Measurements from ENCODE around the gene GJC1. TPM values are rescaled to one million over a fixed set of nuclear protein-coding genes. Genes with fewer than 3 reads are reported as not detected.

The GJC1 gene
- total RNA-seq, 2 experiments from 2014 or later = 0.79 to 1.1 TPM

DNA sequence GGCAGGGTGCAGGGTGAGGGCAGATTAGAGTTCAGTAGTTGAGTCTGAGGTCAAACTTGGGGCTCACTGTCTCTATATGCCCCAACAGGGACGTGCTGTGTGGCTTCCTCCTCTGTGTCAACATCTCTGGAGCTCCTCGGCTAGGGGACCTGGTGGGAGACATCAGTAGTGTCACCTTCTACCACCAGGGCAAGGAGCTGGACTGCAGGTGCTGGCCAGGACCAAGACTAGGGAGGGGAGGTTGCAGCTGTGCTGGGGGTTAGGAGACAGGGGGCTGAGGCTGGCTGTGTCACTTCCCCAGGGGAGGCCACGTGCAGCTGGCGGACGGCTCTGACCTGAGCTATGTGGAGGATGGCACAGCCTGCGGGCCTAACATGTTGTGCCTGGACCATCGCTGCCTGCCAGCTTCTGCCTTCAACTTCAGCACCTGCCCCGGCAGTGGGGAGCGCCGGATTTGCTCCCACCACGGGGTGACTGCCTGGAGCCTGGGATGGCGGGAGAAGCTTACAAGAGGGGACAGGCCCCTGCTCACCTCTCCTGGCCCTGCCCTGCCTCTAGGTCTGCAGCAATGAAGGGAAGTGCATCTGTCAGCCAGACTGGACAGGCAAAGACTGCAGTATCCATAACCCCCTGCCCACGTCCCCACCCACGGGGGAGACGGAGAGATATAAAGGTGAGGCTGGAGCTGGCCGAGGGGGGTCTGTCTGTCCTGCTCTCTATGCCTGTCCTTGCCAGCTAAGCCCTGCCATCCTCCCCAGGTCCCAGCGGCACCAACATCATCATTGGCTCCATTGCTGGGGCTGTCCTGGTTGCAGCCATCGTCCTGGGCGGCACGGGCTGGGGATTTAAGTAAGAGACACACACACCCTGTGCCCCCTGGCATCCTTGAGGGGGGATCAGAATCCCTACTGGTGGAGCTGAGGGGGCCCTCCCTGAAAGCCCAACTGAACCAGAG, 52.4 kb downstream of the GJC1 start:
- POLR2A ChIA-PET = no interaction called here
- Mint-ChIP-seq H3K4me3 (peak overlapping the region; percentile 25), H3K27ac (no peak overlapping the region)

DNA sequence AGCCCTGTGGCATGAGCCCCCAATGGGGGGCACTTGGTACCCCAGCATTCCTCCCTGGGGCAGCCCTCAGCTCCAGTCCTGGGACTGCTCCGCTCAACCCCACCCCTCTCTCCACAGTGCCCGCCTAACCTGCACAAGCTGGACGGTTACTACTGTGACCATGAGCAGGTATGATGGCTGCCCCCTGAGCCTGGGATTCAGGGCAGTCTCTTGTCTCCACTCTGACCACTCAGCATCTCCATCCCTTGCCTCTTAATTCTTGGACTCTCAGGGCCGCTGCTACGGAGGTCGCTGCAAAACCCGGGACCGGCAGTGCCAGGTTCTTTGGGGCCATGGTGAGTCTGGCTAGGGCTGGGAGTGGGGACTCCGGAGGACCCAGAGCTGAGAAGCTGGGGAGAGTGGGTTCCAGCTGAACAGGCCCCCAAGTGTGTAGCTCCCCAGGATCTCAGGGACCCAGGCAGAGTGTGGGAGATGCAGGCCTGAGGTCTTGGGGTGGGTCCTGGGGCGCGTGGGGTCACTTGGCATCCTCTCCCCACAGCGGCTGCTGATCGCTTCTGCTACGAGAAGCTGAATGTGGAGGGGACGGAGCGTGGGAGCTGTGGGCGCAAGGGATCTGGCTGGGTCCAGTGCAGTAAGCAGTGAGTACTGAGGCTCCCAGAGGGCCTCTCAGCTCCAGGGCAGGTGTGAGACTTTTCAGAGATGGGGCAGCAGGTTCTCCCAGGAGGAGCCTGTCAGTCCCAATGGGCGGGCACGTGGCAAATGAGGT, 53.3 kb downstream of the GJC1 start:
- peaks cover 6% of the 10 kb centered on the region for H3K27me3 Mint-ChIP-seq
- peak overlapping the region; percentile 83 for H3K4me3 Mint-ChIP-seq
- peaks cover 21% of the 10 kb centered on the region for H3K4me1 Mint-ChIP-seq
- H3K9me3 Mint-ChIP-seq = no peaks in the 10 kb centered on the region
- DNase-seq = no peak
- H3K27ac Mint-ChIP-seq = no peak overlapping the region
- ChIA-PET CTCF (interaction anchor here (0.6 to 3.9 kb wide), 10 partner anchors 18 to 323 kb away, joined by 3 to 23 read pairs (median 4); partner anchors contain the start of gene NMT1), POLR2A (no interaction called here)
- no peaks in the 10 kb centered on the region for H3K36me3 Mint-ChIP-seq (ENCODE audit: low read depth)

More for the DNA sequence above, 52.4 kb downstream of the GJC1 start:
- peaks cover 6% of the 10 kb centered on the region for H3K27me3 Mint-ChIP-seq
- H3K36me3 Mint-ChIP-seq (ENCODE audit: low read depth) = no peaks in the 10 kb centered on the region
- no peak for DNase-seq
- H3K4me1 Mint-ChIP-seq = peaks cover 21% of the 10 kb centered on the region
- CTCF ChIA-PET = interaction anchor here (0.6 to 3.9 kb wide), 12 partner anchors 17 to 358 kb away, joined by 3 to 23 read pairs (median 4); partner anchors contain the start of genes ACBD4 and NMT1
- H3K9me3 Mint-ChIP-seq = no peaks in the 10 kb centered on the region

DNA sequence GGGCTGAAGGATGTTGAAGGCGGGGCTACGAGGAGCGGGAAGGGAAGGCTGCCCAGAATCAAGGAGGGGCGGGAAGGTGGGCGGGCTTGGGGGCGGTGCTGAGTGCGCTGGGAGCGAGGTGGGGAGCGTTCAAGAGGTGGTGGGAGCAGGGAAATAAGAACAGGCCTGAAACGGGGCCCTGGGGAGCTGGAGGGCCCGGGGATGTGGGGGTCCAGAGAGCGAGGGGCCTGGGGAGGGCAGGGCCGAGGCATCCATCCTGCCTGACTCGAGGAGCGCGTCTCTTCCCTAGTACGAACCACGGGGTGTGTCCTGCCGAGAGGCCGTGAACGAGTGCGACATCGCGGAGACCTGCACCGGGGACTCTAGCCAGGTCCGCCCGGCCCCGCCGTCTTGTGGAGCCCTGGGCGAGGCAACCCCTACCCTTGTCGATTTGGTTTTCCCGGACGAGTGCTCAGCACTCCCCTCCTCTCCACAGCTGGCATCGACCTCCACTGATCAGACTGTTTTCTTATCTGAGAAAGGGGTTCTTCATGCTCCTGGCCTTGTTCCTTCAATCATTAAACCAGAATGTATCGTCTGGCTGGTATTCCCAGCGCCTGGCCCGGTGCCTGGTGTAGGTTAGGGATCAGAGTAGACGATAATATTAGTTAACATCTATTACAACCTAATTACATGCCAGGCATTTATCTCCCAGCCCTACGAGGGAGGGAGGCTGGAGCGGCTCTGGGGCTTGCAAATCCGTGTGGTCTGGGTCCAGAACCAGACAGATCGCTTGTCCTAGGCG, 54.1 kb downstream of the GJC1 start:
- no peaks in the 10 kb centered on the region for H3K9me3 Mint-ChIP-seq
- H3K4me1 Mint-ChIP-seq = peaks cover 21% of the 10 kb centered on the region
- H3K27me3 Mint-ChIP-seq = peaks cover 6% of the 10 kb centered on the region
- peak overlapping the region; percentile 78 for H3K27ac Mint-ChIP-seq
- H3K4me3 Mint-ChIP-seq = peak overlapping the region; percentile 83
- ChIA-PET POLR2A (no interaction called here), CTCF (interaction anchor here (0.6 to 2.9 kb wide), 14 partner anchors 8 to 359 kb away, joined by 3 to 12 read pairs (median 4); partner anchors contain the start of gene ACBD4)
- H3K36me3 Mint-ChIP-seq (ENCODE audit: low read depth) = no peaks in the 10 kb centered on the region
- no peak for DNase-seq

DNA sequence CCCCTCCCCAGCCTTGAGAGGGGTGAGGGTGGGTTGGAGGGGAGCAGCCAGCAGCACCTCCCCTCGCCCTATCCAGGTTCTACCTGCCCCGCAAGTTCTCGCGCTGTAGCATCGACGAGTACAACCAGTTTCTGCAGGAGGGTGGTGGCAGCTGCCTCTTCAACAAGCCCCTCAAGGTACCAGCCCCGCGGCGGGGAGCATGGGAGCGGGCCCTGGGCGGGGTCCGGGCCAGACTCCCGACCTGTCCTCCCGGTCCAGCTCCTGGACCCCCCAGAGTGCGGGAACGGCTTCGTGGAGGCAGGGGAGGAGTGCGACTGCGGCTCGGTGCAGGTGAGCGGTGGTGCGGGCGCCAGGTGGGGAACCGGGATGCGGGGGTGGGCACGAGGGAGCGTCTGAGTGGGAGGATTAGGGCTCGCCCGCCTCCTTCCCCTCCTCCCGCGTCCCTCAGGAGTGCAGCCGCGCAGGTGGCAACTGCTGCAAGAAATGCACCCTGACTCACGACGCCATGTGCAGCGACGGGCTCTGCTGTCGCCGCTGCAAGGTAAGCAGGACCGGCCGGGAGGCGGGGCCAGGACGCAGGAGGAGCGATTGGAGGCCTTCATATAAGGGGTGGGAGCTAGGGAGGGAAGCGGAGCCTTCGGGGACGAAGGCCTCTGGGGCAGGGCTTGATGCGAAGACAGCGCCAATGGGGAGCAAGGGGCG, 54.8 kb downstream of the GJC1 start:
- H3K9me3 Mint-ChIP-seq = no peaks in the 10 kb centered on the region
- peaks cover 21% of the 10 kb centered on the region for H3K4me1 Mint-ChIP-seq
- ChIA-PET CTCF (interaction anchor here (0.5 to 1.9 kb wide), 14 partner anchors 9 to 640 kb away, joined by 3 to 12 read pairs (median 4); partner anchors contain the start of gene ACBD4), POLR2A (no interaction called here)
- H3K4me3 Mint-ChIP-seq = peak overlapping the region; percentile 83
- DNase-seq = peak; percentile 98
- peak overlapping the region; percentile 88 for H3K27ac Mint-ChIP-seq
- H3K27me3 Mint-ChIP-seq = peaks cover 9% of the 10 kb centered on the region
- H3K36me3 Mint-ChIP-seq (ENCODE audit: low read depth) = no peaks in the 10 kb centered on the region

DNA sequence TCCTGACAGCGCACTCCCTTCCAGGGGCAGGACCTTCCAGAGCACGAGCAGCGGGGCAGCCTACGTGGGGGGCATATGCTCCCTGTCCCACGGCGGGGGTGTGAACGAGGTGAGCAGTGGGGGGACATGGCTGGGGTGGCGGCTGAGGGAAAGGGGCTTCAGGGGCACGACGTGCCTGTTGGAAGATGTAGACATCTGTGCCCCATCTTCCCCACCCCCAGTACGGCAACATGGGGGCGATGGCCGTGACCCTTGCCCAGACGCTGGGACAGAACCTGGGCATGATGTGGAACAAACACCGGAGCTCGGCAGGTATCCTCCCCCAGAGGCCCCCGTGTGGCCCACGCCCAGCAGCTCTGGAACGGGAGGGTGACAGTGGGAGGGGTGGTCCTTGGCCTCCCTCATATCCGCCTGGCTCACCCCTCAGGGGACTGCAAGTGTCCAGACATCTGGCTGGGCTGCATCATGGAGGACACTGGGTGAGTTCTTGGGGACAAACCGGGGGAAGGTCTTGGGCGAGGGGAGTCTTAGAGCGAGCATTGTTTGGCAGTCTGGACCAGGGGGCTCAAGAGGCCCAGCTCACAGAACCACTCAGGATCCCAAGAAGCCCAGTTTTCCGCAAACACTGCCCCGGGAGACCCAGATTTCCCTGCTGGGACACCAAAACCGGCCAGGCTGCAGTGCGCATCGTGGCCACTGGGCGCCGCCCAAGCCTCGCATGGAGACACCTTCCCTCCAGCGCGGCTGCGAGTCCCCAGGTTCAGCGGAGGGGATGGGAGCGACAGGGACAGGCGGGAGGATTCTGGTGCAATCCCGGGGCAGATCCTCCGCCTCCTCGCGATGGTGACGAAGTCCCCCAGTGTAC, 55.6 kb downstream of the GJC1 start:
- peak; percentile 88 for DNase-seq
- H3K4me1 Mint-ChIP-seq = peaks cover 20% of the 10 kb centered on the region
- ChIA-PET POLR2A (interaction anchor here (0.5 kb wide), 1 partner anchor 92 kb away, joined by 3 read pairs; no protein-coding TSS in a partner anchor), CTCF (interaction anchor here (0.5 to 1.7 kb wide), 7 partner anchors 11 to 1014 kb away, joined by 3 to 7 read pairs (median 3); no protein-coding TSS in a partner anchor)
- H3K27me3 Mint-ChIP-seq = peaks cover 9% of the 10 kb centered on the region
- H3K4me3 Mint-ChIP-seq = peak overlapping the region; percentile 83
- no peaks in the 10 kb centered on the region for H3K9me3 Mint-ChIP-seq
- peak overlapping the region; percentile 88 for H3K27ac Mint-ChIP-seq
- H3K36me3 Mint-ChIP-seq (ENCODE audit: low read depth) = no peaks in the 10 kb centered on the region

DNA sequence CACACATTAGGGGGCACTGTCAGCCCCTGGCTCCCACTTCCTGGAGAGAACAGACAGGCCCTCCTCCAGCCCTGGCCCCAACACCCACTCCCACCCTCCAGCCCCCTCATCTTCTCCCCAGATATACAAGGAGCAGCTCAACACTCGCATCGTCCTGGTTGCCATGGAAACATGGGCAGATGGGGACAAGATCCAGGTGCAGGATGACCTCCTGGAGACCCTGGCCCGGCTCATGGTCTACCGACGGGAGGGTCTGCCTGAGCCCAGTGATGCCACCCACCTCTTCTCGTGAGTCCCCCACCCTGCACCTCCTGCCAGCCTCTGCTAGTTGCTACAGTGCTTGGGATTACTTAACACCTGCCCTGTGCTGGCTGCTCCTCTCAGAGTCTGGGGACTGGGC, 56.9 kb downstream of the GJC1 start:
- POLR2A ChIA-PET = interaction anchor here (0.6 kb wide), 1 partner anchor 68 kb away, joined by 5 read pairs; no protein-coding TSS in a partner anchor
- DNase-seq = no peak
- H3K27ac Mint-ChIP-seq = no peak overlapping the region
- CTCF ChIA-PET = interaction anchor here (0.6 to 1.5 kb wide), 2 partner anchors 9 to 64 kb away, joined by 3 to 5 read pairs; no protein-coding TSS in a partner anchor
- H3K9me3 Mint-ChIP-seq = no peaks in the 10 kb centered on the region
- H3K4me3 Mint-ChIP-seq = no peak overlapping the region
- peaks cover 9% of the 10 kb centered on the region for H3K27me3 Mint-ChIP-seq
- peaks cover 20% of the 10 kb centered on the region for H3K4me1 Mint-ChIP-seq
- no peaks in the 10 kb centered on the region for H3K36me3 Mint-ChIP-seq (ENCODE audit: low read depth)

DNA sequence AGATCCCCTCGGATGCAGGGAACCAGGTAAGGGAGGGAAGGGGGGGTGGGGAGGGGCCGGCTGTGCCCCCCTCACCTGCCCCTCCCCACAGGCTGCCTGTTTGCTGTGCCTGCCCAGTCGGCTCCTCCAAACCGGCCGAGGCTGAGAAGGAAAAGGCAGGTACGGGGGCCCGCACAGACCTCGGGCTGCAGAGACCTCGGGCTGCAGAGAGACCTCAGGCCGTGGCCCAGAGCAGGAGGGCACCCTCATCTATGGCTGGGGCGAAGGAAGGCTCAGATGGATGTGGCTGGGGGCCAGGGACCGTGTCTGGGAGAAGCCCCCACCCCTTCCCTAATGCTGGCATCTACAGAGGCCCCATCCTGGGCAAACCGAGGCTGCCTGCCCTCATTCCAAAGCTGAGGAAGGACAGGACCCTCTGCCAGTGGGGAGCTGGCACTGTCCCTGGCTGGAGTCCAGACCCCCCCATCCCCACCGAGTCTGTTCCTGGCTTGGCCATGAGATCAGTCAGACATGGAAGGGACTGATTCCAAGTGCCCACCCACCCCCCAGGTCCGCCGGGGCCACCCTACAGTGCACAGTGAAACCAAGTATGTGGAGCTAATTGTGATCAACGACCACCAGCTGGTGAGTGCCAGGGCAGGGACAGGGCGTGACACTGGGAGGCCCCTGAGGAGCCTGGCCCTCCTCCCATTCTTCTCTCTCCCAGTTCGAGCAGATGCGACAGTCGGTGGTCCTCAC, 57.6 kb downstream of the GJC1 start:
- H3K4me1 Mint-ChIP-seq = peaks cover 24% of the 10 kb centered on the region
- peaks cover 14% of the 10 kb centered on the region for H3K27me3 Mint-ChIP-seq
- no peak overlapping the region for H3K4me3 Mint-ChIP-seq
- no peak overlapping the region for H3K27ac Mint-ChIP-seq
- POLR2A ChIA-PET = interaction anchor here (0.6 kb wide), 1 partner anchor 68 kb away, joined by 5 read pairs; no protein-coding TSS in a partner anchor
- CTCF ChIA-PET = interaction anchor here (0.6 to 1.5 kb wide), 3 partner anchors 10 to 94 kb away, joined by 3 to 6 read pairs (median 3); no protein-coding TSS in a partner anchor
- no peaks in the 10 kb centered on the region for H3K9me3 Mint-ChIP-seq
- DNase-seq = no peak
- no peaks in the 10 kb centered on the region for H3K36me3 Mint-ChIP-seq (ENCODE audit: low read depth)

DNA sequence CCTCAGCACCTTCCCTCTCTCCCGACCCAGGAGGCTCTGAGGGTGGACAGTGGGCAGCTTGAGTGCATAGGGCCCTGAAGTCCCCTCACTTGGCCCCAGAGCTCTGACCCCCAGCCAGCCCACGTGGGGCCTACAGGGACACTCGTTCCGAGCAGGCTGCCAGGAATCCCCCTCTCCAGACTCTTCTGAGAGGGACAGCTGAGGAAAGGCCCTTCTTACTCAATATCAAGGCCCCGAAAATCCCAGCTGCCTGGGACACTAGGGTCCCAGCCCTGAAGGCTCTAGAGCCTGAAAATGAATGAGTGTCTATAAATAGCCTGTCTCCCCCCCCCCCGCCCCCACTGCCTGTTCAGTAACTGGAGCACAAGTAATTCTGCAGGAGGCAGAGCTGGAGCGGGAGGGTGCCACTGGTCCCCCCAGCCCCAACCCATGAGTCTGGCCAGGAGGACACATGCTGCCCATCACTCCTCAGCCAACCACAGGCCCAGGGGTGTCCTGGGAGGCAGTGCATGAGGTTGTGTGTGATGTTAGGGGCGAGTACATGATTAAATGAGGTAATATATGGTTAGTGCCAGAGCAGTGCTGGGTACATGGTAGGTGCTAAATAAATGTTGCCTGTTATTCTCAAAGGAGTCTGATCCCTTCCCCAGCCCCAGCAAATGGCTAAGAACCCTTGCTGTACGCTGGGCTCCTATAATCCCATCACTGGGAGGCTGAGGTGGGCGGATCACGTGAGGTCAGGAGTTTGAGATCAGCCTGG, 59.7 kb downstream of the GJC1 start:
- Mint-ChIP-seq H3K27me3 (peaks cover 8% of the 10 kb centered on the region), H3K9me3 (no peaks in the 10 kb centered on the region), H3K4me1 (peaks cover 14% of the 10 kb centered on the region), H3K4me3 (no peak overlapping the region), H3K27ac (no peak overlapping the region), H3K36me3 (ENCODE audit: low read depth) (no peaks in the 10 kb centered on the region)
- no peak for DNase-seq
- ChIA-PET POLR2A (no interaction called here), CTCF (interaction anchor here (0.5 to 2.1 kb wide), 3 partner anchors 9 to 365 kb away, joined by 3 to 7 read pairs (median 3); partner anchors contain the start of gene ACBD4)

DNA sequence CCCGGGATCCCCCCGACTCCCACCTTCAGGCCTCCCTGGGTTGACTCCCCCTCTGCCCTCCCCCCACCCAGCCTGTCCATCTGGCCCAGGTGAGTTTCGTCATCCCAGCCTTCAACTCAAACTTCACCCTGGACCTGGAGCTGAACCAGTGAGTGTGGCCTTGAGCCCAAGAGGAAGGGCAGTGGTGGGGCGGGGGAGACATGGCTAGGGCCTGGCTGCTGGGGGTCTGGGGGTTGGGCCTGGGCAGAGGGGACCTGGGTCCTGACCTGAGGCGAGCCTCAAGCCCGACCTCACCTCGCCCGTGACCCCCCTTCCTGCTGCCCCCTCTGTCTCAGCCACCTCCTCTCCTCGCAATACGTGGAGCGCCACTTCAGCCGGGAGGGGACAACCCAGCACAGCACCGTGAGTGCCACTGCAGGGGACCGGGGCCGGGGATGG, 60.4 kb downstream of the GJC1 start:
- no peak overlapping the region for H3K4me3 Mint-ChIP-seq
- peaks cover 11% of the 10 kb centered on the region for H3K4me1 Mint-ChIP-seq
- no peaks in the 10 kb centered on the region for H3K9me3 Mint-ChIP-seq
- no peaks in the 10 kb centered on the region for H3K36me3 Mint-ChIP-seq (ENCODE audit: low read depth)
- H3K27ac Mint-ChIP-seq = no peak overlapping the region
- POLR2A ChIA-PET = no interaction called here
- DNase-seq = no peak
- CTCF ChIA-PET = interaction anchor here (0.5 to 2.1 kb wide), 3 partner anchors 280 to 1383 kb away, joined by 3 to 7 read pairs (median 3); partner anchors contain the start of gene ACBD4
- H3K27me3 Mint-ChIP-seq = peaks cover 8% of the 10 kb centered on the region

DNA sequence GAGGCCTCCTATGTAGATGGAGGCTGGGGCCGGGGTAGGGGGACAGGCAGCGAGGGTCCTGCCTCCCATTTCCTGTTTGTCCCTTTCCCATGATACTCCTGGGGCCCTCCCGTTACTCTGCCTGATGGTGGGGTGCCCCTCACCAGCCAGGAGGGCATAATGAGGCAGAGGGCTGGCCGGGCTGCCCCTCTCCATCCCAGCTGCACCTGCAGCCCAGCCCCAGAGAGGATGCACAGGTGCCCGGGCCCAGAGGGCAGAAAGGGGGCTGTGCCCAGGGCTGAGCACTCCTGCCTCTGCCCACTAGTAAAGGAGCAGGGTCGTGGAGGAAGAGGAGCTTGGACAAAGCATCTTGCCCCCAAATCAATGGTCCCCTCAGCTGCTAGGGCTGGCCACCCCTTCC, 60.9 kb downstream of the GJC1 start:
- DNase-seq = no peak
- H3K9me3 Mint-ChIP-seq = no peaks in the 10 kb centered on the region
- POLR2A ChIA-PET = no interaction called here
- H3K4me3 Mint-ChIP-seq = no peak overlapping the region
- no peak overlapping the region for H3K27ac Mint-ChIP-seq
- H3K4me1 Mint-ChIP-seq = peaks cover 9% of the 10 kb centered on the region
- CTCF ChIA-PET = interaction anchor here (0.6 kb wide), 1 partner anchor 1382 kb away, joined by 3 read pairs; no protein-coding TSS in a partner anchor
- peaks cover 8% of the 10 kb centered on the region for H3K27me3 Mint-ChIP-seq
- H3K36me3 Mint-ChIP-seq (ENCODE audit: low read depth) = no peaks in the 10 kb centered on the region
